Measurements from ENCODE around the gene INPP4B.

The INPP4B gene

DNA sequence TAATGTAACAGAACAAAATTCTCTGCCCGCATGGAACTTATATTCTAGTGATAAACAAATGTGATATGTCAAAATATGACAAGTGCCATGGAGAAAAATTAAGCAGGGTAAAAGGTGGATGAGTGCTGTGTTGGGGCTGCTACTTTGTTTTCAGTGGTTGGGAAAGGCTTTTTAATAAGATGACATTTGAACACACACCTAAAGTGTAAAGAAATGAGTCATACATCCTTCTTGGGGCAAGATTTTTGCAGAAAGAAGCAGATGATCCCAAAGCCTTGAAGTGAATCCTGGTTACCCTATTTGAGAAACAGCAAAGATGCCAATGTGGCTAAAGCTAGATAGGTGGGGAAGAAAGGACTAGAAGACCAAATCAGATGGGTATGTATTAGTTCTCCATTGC is 564.1 kb downstream of the INPP4B start:
- DNase-seq: no peak

DNA sequence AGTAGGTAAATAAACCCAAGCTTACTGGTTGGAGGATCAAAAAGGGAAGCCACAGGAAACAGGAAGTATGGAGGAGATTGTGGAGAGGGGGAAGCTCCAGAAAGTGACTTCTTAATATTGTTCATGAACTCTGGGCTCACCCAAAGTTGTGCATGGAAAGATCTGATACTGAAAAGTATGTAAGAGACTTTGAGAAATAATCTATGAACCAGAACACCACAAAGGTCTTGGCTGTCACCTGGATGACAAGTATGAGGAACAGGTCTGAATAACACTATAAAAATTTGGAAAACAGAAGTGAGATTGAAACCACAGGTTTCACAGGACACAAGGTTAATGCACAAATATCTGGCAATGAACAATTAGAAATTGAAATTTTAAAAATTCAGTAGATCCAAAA is 567.4 kb downstream of the INPP4B start:
- DNase-seq: no peak

DNA sequence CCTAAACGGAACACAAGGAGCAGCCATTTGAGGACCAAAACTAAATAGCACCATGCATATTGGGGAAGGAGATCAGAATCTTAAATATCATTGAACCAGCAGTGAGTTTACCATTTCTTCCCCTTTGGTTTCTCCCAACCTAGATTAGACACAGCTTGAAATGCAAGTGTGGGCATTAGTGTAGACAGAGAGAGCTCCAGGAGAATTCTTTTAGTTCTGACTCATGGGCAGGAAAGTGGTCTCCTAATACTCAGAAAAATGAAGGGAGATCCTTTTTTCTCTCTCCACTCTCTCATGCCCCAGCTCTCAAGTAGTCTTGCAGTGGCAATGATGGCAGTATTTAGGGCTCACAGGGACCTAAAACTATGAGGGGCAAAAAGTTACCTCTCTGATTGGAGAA is 567.9 kb downstream of the INPP4B start:
- no peak for DNase-seq

DNA sequence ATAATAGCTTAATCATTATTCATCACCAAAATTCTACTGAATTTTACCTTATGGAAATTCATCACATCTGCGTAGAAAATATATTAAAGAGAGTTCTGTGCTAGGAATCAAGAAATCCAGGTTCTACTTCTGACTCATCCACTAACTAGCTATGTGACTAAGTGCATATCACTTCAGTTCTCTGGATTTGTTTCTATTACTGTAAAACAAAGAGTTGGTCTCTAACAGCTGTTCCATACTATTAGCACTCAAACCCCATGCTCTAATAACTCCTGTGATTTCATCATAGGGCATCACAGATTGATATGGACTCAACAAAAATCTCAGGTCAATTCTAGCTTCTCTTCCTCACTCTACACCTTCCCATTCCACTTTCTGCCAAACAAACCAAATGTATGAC is 572.0 kb downstream of the INPP4B start:
- DNase-seq: peak in 1 of 2 experiments; percentile 25

DNA sequence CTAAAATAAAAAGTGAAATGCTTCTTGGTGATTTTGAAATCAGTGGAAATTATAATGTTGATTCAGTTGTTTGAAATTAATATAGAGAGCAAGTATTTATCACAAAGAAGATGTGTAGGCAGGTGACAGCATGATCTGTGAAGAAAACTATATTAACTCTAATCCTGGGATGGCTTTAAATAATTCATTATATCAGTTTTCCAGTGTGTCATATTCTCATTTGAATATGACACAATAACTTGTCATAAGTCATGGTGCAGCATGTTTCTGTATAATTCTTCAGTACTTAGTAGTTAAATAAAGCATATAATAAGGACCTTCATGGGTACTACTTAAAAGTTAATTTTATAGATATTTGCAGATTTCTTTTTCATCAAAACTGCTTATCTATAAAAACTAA is 573.6 kb downstream of the INPP4B start:
- no peak for DNase-seq

DNA sequence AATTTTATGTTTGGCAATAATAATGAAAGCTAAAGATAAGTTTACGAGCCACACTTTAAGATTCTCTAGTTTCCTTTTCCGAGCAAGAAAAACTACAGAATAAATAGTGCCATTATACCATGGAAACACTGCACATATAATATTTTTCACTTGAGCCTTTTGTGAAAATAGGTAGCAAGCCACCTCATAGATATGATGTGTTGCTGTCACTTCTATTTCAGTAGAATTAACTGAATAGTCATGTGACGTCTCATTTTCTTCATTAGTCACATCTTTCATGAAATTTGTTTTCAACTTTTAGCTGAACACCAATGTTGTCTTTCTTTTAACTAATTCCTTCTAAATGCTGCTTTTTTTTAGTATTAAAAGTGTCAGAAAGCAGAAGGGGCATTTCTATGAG is 574.3 kb downstream of the INPP4B start:
- no peak for DNase-seq

DNA sequence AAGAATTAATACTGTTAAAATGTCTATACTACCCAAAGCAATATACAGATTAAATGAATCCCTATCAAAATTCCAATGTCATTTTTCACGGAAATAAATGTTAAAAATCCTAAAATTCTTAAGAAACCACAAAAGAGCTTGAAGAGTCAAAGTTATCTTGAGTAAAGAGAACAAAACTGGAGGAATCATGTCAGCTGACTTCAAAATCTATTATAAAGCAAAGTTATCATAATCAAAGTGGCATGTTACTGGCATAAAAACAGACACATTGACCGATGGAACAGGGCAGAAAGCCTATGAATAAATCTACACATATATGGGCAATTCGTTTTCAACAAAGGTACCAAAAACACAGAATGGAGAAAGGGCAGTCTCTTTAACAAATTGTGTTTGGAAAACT is 579.0 kb downstream of the INPP4B start:
- no peak for DNase-seq

DNA sequence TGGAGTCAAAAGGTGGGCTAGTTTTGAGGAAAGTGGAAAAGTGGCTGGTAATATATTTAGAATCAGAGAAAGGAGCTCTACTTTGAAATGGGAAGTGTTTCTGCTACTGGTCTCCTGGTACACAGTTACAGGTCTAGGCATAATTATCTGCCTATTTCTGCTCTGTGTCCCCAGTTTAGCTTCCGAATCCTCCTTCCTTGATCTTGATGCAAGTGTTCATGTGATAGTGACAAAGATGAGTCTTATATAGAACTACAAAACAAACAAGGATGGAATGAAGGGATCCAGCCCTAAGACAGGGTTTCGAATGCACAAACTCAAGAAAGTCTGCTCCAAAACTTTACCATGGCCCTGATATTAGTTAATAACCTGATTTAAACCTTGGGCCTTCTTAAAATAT is 580.2 kb downstream of the INPP4B start:
- no peak for DNase-seq

DNA sequence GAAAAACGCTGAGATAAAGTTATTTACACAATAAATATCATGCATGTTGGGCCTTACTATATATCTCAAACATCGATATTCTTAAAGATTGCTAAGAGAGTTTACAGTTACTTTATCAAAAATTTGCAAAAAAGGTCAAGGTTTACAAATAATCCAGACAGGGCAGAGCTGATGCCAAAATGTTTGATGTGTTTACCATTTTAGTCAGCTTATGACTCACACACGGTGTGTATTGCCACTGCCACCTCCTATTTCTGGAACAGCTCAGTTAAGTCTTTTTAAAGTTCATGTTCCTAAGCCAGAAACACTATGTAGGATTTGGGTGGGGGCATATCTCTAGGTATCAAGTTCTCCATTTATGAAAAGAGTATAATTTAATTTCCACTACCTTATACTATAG is 580.6 kb downstream of the INPP4B start:
- DNase-seq: peak in 1 of 2 experiments; percentile 5

DNA sequence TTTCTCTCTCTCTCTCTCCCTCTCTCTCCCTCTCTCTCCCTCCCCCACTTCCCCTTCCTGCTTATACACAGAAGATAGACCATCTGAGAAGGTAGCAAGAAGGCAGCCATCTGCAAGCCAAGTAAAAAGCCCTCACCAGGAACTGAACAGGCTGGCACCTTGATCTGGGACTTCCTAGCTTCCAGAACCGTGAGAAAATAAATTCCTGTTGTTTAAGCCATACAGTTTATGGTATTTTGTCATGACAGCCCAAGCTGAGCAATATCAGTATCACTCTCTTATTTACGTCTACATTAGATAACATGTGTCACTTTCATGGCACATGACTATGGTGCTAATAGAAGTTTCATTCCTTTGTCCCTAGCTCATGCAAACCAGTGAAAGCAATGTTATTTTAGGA is 581.1 kb downstream of the INPP4B start:
- DNase-seq: no peak

DNA sequence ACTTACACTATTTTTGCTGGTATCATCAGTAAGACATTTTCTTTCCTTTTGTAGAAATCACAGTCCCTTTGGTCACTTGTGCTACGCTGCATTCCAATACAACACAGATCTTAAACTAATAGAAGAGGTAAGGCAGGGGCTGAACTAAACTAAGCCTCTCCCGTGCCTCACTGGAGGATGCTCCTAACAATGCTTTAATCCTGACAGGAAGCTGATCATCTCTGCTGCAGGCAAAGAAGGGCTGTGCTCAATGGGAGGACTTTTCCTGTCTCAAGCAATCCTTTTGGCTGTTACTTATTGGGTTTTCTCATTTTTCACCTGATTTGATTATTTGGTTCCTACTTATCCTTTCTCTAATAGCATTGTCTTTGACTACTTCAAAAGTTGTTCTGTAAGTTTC is 583.1 kb downstream of the INPP4B start:
- DNase-seq: no peak

DNA sequence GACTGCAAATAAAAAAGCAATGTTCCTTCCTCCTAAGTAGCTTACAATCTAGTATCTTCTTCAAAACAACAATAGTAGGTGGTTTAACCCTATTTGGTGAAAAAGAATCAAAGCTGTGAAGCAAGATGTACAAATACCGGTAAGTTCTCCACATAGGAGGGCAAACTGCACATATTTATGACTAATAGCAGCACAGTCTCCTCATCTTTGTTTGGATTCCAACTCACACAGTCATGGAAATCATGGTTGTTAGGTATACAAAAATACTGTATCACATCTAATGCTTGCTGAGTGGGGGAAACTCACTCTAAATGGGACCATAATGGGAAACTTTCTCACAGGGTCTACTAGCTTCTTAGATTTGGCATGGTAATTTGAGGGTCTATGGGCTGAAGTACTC is 597.2 kb downstream of the INPP4B start:
- DNase-seq: no peak

DNA sequence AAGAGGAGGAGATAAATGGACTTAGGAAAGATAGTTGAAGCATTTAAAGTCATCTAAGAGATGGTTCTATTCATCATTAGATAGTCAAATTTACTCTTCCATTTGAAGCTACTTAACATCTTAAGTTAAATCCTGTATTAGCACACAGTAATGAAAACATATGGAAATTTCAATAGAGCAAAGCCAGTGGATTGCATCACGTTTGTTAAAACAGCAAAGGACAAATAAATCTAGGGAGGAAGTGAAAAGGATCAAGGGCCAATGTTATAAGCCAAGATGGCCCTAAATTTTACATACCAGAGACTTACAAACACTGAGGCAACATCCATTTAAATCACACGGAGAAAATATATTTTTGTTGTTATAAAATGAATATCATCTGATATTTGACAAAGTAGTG is 602.8 kb downstream of the INPP4B start:
- no peak for DNase-seq

DNA sequence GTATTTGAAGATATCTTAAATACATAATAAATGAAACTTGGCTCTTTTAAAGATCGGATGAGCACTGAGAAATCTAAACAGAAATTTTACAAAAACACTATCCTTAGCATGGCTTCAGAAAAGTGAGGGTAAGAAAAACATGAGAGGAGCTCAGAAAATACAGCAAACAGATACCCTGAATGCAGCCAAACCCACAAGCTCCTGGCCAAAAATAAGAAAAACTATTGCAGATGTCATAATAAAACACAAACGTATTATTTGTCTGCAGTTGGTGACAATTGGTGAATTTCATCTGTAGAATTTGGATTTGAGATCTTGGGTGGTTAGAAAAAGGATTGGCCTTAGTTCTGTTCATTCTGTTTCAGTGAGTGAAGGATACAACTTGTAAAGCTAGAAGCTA is 603.9 kb downstream of the INPP4B start:
- no peak for DNase-seq

DNA sequence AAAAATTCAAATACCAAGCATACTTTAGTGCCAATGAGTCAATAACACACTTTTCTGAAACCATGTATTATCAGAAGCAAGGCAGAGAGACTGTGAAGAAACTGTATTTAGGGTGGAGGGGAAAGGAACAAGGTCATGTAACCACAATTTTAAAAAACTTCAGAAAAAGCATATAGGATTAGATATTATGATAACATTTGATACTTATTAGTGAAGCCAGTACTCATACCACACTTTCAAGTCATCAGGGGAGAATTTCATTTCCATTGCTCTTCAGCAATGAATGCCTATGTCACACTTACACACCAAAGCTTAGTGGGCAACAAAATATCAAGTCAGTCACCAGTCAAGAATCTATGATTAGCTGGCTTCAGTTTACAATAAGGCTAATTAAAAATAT is 607.5 kb downstream of the INPP4B start:
- DNase-seq: no peak

DNA sequence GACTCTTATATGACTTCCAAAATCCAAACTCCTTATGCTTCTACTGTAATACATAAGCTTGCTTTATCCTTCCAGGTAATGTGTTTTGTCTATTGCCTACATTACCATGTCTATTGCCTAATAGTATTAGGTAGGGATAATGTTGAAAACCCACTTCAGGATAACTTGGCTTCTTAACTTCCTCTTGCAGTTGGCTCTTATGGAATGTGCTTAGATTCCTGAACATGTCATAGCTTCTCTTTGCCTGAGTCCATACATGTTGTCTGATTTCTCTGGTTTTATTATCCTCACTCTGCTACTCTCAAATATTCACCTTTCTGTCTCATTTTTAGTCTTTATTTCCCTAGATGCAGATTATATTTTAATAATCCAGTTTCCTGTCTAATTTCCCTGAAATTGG is 609.8 kb downstream of the INPP4B start:
- no peak for DNase-seq

DNA sequence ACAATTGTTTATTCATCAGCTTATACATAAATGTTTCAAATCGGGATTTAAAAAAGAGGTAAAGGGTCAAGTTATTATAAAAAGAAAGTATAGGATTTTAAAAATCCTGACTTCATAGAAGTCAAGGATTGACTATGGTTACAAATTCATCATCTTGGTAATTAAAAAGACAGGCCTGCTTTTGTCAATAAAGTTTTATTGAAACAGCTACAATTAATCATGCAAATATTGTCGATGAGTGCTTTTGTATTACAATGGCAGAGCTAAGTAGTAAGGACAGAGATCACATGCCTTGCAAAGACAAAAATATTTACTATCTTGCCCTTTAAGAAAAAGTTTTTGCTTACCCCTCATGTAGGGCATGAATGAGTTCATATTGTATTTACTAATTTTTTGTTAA is 614.3 kb downstream of the INPP4B start:
- DNase-seq: no peak

DNA sequence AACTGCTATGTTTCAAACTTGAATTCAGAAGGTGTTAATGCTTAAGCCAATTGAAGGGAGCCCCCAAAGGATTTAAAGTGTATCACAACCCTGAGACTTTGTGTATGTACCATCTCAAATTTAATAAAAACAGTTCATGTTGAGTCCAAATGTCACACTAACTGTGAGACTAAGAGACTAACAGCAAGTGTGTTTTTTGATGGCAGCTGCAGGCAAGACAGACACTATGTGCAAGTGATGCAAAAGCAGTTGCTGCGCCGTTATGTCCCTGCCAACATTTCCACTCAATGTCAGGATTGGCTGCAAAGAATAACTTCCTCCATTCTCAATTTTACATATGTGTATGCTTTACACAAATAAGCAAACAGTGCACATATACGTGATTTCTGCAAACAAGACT is 615.1 kb downstream of the INPP4B start:
- DNase-seq: no peak

DNA sequence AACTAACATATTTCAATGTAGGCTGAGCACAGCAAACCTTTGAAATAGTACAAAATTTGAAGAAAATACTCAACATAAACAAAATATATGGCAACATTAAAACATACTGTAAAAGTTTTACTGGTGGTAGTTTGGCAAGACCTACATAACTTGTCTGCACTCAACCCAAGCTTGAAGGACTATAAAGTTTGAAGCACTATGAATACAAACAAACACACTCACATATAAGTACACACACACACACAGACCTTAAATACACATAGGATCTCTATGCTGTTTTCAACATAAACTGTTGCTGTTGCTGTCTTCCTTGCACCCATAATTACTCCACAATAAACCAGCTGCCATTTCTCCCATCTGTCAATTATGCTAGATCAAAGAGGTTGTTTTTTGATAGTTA is 620.1 kb downstream of the INPP4B start:
- no peak for DNase-seq

DNA sequence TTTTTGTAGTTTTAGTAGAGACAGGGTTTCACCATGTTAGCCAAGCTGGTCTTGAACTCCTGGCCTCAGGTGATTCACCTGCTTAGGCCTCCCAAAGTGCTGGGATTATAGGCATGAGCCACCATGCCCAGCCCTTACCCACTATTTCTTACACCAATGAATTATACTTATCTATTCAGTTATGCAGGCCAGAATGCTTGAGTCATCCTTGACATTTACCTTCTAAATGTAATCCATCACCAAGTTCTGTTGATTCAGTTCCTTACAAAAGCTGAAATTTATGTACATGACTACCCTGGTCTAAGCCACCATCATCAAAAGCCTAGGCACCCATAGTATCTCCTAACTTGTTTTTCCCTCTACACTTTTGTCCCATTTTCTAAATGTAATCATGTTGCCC is 624.0 kb downstream of the INPP4B start:
- no peak for DNase-seq

DNA sequence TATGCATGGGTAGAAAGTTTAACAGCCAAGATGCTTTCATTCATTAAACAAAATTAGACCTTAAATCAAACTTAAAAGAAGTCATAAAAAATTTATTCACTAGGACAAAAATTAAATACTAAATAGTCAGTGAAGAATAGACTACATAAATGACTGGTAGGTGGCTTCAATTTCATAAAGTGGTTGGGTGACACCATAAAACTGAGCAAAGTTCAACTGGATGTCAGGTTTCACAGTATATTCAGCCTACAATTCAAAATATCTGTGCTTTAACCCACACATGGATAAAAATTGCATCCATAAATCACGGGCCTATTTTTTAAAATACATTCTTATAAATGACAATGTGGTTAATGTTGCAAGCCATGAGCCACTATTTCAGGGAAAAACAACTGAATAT is 627.4 kb downstream of the INPP4B start:
- DNase-seq: no peak

DNA sequence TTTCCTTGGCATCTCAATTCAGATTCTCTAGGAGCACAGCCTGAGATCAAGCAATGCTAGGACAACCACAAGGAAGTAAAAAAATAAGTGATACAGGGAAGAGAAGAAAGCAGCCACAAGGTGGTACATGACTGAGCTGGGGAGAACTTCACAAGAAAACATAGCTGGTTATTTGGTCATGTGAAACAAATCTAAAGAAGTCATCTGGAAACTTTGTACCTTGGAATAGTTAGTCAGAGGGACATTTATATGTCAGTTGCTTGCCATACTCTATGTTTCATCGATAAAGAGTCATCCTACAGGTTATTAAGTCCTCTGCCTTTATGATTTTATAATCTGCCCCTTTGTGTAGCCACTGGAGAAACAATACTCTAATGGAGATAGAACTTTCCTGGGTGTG is 634.7 kb downstream of the INPP4B start:
- no peak for DNase-seq

DNA sequence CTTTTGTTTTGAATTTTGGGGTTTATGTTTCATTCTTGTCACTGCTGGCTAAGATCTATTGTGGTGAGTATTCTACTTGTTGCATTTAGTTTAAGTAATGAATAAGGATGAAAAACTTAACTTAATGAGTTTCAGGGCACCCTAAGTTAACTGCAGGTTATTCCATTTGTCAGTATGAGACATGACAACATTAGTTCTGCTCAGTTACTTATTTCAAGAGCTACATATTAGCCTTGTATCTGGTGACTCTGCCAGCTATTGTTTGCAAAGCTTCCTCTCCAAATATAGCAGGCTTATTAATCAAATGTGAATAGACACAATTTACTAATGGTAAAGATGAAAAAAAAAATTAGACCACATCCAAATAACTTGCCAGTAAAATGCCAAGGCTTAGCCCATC is 642.6 kb downstream of the INPP4B start:
- no peak for DNase-seq

DNA sequence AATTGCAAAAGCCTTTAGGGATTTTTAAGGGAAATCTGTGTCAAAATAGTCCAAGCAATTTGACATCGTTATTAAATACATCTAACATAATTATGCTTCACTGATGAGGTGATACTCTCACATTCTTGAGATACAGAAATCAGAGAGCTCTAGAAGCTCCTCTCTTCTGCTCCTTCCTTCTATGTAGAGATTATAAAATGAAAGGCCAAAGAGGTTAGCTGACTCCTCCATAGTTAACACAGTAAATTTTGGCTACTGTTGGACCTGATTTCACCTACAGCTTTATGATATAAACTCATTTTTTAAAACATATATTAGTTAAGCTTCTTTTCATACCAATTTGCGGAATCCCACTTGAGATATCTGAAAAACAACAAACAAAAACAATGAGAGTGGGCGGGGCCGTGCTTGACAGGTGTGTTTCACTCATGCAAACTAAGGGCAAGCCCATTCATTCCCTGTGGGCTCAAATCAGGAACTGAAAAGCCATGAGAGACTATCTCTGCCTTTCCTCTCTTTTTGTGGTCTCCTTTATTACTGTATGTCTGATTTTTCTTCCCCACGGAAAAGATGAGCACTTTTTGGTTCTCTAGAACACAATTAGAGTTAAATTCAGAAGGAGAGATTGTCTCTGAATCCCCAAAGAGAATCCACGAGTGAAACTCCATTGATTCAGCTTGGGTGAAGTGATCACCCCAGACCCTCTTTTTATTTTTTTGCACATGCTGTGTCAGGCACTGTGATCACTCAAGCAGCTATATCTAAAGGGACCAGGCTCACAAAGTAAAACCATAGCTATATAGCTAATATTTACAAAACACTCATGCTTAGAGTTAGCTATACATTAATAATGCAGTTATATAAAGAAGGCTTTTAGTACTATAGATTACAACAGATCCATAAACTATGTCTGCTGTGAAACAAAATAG is 643.4 kb downstream of the INPP4B start:
- no peak for DNase-seq

DNA sequence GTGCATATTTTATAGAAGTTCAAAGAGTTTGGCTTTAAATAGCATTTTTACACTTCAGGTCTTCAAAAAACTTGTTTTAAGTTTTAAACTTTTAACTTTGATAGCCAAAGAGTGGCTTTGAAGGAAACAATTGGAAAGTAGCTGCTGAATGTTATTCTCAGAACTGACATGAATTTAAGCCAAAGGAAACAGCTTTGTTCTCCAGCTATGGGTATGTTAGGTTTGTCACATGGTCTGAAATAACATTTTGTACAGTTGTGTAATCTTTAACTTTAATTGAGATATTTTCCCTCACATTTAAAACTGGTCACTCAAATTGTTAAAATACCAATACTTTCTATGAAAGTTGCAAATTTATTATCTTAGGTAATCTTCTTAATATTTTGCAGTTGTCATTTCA is 645.1 kb downstream of the INPP4B start:
- DNase-seq: no peak
